Nephron (organoid): ENCODE results near the gene CCDC12.

Experiments
- H3K27ac Mint-ChIP-seq, 3 experiments: 2 replicates each; pipeline ENCODE4 v1.8.0; 2020; ENCODE audit warnings: mixed read lengths in 3 of 3, mild to moderate bottlenecking in 2 of 3, moderate library complexity in 1 of 3
- H3K27me3 Mint-ChIP-seq: 2 replicates; pipeline ENCODE4 v1.8.0; 2021; ENCODE audit warnings: low read depth, mild to moderate bottlenecking, moderate library complexity, mixed read lengths
- H3K36me3 Mint-ChIP-seq: 2 replicates; pipeline ENCODE4 v1.8.0; 2020; ENCODE audit warnings: low read depth, mixed read lengths
- H3K4me1 Mint-ChIP-seq: 2 replicates; pipeline ENCODE4 v1.8.0; 2020; ENCODE audit warnings: mixed read lengths
- H3K4me3 Mint-ChIP-seq, 3 experiments: 2 replicates each; pipeline ENCODE4 v1.8.0; 2020; ENCODE audit warnings: mild to moderate bottlenecking in 3 of 3, mixed read lengths in 3 of 3, moderate library complexity in 2 of 3
- H3K9me3 Mint-ChIP-seq: 2 replicates; pipeline ENCODE4 v1.8.0; 2020; ENCODE audit warnings: mixed read lengths
- TF ChIP-seq, protein P1 (sequence below), 3 experiments: fragments of 200-600 bp; sonication (generic); IDR thresholded peaks; one replicate each; pipeline ENCODE4 v1.5.0; 2021; ENCODE audit warnings: antibody characterized with exemption in 3 of 3; ENCODE audit not compliant: unreplicated experiment in 3 of 3

CCDC12 gene

DNA sequence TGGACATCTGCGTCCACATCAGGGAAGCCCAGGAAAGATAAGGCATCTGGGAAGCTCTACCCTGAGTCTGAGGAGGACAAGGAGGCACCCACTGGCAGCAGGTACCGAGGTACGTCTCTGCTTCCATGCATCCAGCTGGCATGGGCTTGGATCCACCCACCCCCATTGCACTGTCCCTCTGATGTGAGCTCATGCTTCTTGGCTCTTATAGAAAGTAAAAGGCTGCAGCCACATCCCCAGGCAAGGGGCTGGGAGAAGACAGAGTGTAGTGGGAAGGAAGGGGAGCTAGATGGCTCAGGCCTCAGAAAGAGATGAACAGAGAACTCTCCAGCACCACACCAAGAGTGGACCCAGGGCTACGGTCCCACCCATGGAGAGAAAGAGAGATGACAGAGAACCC lies 80.8 kb downstream of the CCDC12 start:
- no peaks in the 10 kb centered on the region for H3K9me3 Mint-ChIP-seq
- H3K4me3 Mint-ChIP-seq, result no peak overlapping the region
- no peak overlapping the region for H3K27ac Mint-ChIP-seq
- TF ChIP-seq, protein P1, sequence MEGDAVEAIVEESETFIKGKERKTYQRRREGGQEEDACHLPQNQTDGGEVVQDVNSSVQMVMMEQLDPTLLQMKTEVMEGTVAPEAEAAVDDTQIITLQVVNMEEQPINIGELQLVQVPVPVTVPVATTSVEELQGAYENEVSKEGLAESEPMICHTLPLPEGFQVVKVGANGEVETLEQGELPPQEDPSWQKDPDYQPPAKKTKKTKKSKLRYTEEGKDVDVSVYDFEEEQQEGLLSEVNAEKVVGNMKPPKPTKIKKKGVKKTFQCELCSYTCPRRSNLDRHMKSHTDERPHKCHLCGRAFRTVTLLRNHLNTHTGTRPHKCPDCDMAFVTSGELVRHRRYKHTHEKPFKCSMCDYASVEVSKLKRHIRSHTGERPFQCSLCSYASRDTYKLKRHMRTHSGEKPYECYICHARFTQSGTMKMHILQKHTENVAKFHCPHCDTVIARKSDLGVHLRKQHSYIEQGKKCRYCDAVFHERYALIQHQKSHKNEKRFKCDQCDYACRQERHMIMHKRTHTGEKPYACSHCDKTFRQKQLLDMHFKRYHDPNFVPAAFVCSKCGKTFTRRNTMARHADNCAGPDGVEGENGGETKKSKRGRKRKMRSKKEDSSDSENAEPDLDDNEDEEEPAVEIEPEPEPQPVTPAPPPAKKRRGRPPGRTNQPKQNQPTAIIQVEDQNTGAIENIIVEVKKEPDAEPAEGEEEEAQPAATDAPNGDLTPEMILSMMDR (IDR thresholded peaks at IDR 0.05; ENCODE audit: unreplicated experiment in 3 of 3), result no peak
- H3K36me3 Mint-ChIP-seq, result peaks cover 15% of the 10 kb centered on the region
- H3K4me1 Mint-ChIP-seq, result peaks cover 20% of the 10 kb centered on the region
- H3K27me3 Mint-ChIP-seq, result peaks cover 4% of the 10 kb centered on the region

DNA sequence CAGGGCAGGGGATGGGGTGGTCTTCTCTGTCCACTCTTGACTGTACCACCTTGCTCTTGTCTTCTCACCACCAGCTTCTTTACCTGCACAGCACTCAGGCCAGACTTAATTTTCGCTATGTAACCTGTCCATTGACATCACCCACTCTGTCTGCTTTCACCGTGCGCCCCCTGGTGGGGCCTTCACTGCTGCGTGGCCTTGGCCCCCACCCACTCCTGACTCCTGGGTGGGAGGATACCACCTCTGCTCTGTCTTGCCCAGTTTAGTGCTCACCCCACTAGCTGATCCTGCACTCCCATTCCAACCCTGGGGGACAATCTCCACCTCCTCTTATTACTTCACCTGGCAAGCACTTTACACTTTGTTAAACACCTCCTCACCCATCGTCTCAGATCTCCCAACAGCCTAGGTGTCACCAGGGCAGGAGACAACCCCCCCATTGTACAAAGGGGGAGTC lies 81.3 kb downstream of the CCDC12 start:
- peaks cover 20% of the 10 kb centered on the region for H3K4me1 Mint-ChIP-seq
- H3K36me3 Mint-ChIP-seq, result peaks cover 15% of the 10 kb centered on the region
- no peaks in the 10 kb centered on the region for H3K9me3 Mint-ChIP-seq
- peaks cover 4% of the 10 kb centered on the region for H3K27me3 Mint-ChIP-seq
- TF ChIP-seq, protein P1 (IDR thresholded peaks at IDR 0.05; ENCODE audit: unreplicated experiment in 3 of 3), result peak; percentile 84 to 91 (median 88)
- peak overlapping the region; percentile 21 to 49 (median 40) for H3K27ac Mint-ChIP-seq
- peak overlapping the region in 2 of 3 experiments; percentile 0 to 5 for H3K4me3 Mint-ChIP-seq

DNA sequence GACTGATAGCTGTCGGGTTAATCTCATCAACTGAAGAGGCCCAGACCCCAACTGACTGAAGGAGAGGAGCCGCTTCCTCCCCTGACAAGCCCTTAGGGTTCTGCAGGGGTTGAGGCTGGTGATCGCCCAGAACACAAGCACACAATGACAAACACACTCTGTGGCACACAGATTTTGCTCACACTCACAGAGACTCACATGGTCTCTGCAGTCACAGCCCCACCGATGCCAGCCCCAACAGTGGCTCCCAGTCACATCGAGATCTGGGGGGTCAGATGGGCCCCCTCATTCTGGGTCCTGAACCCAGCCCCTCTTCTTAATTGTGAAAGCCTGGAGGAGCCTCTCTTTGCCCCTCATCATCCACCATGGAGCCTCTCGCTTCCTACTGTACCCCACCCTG lies 82.3 kb downstream of the CCDC12 start:
- TF ChIP-seq, protein P1 (IDR thresholded peaks at IDR 0.05; ENCODE audit: unreplicated experiment in 3 of 3), result no peak
- Mint-ChIP-seq H3K9me3 (no peaks in the 10 kb centered on the region), H3K4me1 (peaks cover 25% of the 10 kb centered on the region), H3K4me3 (no peak overlapping the region), H3K27ac (no peak overlapping the region), H3K27me3 (peaks cover 4% of the 10 kb centered on the region), H3K36me3 (peaks cover 14% of the 10 kb centered on the region)

DNA sequence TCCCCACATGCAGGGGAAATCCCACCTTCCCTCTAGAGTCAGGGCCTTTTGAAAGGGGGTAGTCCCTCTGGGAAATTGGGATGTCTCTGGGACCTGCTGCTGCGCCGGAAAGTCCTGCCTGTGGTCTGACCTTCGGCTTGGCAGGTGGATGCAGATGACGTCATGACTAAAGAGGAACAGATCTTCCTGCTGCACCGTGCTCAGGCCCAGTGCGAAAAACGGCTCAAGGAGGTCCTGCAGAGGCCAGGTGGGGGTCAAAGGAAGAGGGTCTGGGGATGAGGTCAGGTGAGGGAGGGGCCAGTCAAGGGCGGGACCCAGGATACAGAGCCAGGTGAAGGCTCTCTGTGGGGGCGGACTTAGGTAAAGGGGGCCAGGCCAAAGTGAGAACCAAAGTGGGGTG lies 82.8 kb downstream of the CCDC12 start:
- TF ChIP-seq, protein P1 (IDR thresholded peaks at IDR 0.05; ENCODE audit: unreplicated experiment in 3 of 3), result no peak
- Mint-ChIP-seq H3K4me3 (no peak overlapping the region), H3K27me3 (peaks cover 4% of the 10 kb centered on the region), H3K27ac (no peak overlapping the region), H3K4me1 (peaks cover 25% of the 10 kb centered on the region), H3K36me3 (peaks cover 10% of the 10 kb centered on the region), H3K9me3 (no peaks in the 10 kb centered on the region)

DNA sequence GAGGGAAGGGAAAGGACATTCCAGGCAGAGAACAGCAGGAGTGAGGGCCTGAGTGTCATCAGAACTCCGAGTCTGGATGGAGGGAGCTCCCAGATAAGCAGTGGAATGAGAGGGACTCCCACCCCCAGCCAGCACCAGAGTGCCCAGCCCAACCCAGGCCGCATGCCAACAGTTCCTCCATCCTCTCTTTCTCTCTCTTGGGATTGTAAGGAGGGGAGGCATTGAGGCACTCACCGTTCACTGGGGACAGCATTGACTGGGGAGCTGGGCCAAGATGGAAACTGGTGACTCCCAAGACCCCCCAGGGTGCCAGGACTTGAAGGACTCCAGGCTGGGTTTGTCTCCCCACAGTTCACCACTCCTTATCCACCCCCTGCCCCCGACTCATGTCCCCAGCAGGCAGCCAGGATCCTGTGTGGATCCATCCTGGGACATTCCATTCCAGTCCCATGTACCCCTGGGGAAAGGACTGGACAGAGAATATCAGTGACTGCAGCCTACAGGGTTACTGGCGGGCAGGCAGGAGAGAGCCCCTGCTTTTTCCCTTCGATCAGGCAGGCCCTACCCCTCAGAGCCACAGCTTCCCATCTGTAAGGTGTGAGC lies 83.3 kb downstream of the CCDC12 start:
- Mint-ChIP-seq H3K4me3 (peak overlapping the region in 1 of 3 experiments; percentile 46), H3K9me3 (no peaks in the 10 kb centered on the region), H3K27me3 (peaks cover 4% of the 10 kb centered on the region), H3K27ac (no peak overlapping the region), H3K4me1 (peaks cover 27% of the 10 kb centered on the region), H3K36me3 (peaks cover 10% of the 10 kb centered on the region)
- TF ChIP-seq, protein P1 (IDR thresholded peaks at IDR 0.05; ENCODE audit: unreplicated experiment in 3 of 3), result no peak
